Measurements from ENCODE around the gene EMC6. TPM values are rescaled to one million over a fixed set of nuclear protein-coding genes. Genes with fewer than 3 reads are reported as not detected.

EMC6 gene
- total and polyA plus RNA-seq, 2 of the 13 experiments (the other 11 are each of a cell fraction or from before 2014, with no cell fraction given) = 45.1 to 47.7 TPM

DNA sequence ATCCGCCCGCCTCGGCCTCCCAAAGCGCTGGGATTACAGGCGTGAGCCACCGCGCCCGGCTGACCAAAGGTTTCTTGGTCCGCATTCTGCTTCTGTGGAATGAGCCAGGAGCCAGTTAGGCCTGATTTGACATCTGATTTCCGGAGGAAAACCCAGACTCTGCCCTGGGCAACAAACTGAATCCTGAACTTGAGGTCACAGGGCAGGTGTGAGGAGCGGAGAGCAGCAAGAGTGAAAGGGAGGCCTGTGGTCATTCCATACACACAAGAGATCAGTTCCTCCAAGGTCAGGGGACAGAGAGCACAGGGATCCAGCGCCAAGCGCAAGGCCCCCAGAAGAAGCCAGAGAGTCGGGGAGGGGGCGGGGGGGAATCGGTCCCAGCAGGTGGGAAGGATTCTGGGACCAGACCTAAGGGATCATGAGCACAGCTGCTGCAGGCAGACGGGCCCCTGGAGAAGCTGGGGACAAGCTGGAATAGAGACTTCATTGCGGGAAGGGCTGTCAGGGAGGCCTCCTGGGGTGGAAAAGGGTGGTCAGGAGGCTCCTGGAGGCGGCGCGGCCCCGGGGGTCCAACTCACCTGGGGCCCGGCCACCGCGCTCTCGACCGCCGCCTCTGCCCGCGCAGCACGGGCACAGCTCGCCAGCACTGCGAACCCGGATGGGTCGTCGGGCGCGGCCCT is 33.0 kb upstream of the EMC6 start (continued):
- TF ChIP-seq EED (CRISPR knock-in tag; IDR thresholded peaks at IDR 0.05) = no peak
- no peak for TF ChIP-seq GATA4 (IDR thresholded peaks at IDR 0.05; ENCODE audit: borderline replicate concordance, low read depth)
- TF ChIP-seq PCBP1 (IDR thresholded peaks at IDR 0.05; ENCODE audit: borderline replicate concordance, low read depth, low read length) = no peak
- TF ChIP-seq FOSL2 (CRISPR knock-in tag; IDR thresholded peaks at IDR 0.05) = peak; percentile 33; the same call in 1 of the 2 replicates
- TF ChIP-seq ZNF235 (CRISPR knock-in tag; IDR thresholded peaks at IDR 0.05; ENCODE audit: borderline replicate concordance) = no peak
- TF ChIP-seq ZNF460 (CRISPR knock-in tag; IDR thresholded peaks at IDR 0.05; ENCODE audit: borderline replicate concordance) = peak; percentile 94
- TF ChIP-seq SMARCC2 (IDR thresholded peaks at IDR 0.05) = no peak
- TF ChIP-seq REXO4 (CRISPR knock-in tag; IDR thresholded peaks at IDR 0.05; ENCODE audit: borderline replicate concordance) = no peak
- TF ChIP-seq NFIB (CRISPR knock-in tag; IDR thresholded peaks at IDR 0.05; ENCODE audit: borderline replicate concordance) = no peak
- no peak for TF ChIP-seq MTA1 (CRISPR knock-in tag; IDR thresholded peaks at IDR 0.05; ENCODE audit: borderline replicate concordance)
- TF ChIP-seq, protein P1, sequence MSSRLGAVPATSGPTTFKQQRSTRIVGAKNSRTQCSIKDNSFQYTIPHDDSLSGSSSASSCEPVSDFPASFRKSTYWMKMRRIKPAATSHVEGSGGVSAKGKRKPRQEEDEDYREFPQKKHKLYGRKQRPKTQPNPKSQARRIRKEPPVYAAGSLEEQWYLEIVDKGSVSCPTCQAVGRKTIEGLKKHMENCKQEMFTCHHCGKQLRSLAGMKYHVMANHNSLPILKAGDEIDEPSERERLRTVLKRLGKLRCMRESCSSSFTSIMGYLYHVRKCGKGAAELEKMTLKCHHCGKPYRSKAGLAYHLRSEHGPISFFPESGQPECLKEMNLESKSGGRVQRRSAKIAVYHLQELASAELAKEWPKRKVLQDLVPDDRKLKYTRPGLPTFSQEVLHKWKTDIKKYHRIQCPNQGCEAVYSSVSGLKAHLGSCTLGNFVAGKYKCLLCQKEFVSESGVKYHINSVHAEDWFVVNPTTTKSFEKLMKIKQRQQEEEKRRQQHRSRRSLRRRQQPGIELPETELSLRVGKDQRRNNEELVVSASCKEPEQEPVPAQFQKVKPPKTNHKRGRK (CRISPR knock-in tag; IDR thresholded peaks at IDR 0.05) = 0 out of 2 replicates have a peak, but pooled peaks have one; percentile 5
- no peak for TF ChIP-seq KMT2B (CRISPR knock-in tag; IDR thresholded peaks at IDR 0.05)
- no peak for TF ChIP-seq GMEB2 (CRISPR knock-in tag; IDR thresholded peaks at IDR 0.05; ENCODE audit: low read depth)
- TF ChIP-seq CCDC6 (CRISPR knock-in tag; IDR thresholded peaks at IDR 0.05) = no peak
- peak; percentile 42 for TF ChIP-seq SKIL (CRISPR knock-in tag; IDR thresholded peaks at IDR 0.05; ENCODE audit: borderline replicate concordance)
- TF ChIP-seq RORA (CRISPR knock-in tag; IDR thresholded peaks at IDR 0.05) = no peak
- TF ChIP-seq ZNF709 (CRISPR knock-in tag; IDR thresholded peaks at IDR 0.05) = peak; percentile 38; the same call in 1 of the 2 replicates
- TF ChIP-seq, protein P2, sequence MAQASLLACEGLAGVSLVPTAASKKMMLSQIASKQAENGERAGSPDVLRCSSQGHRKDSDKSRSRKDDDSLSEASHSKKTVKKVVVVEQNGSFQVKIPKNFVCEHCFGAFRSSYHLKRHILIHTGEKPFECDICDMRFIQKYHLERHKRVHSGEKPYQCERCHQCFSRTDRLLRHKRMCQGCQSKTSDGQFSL (CRISPR knock-in tag; IDR thresholded peaks at IDR 0.05) = no peak
- TF ChIP-seq KDM5A (IDR thresholded peaks at IDR 0.05; ENCODE audit: borderline replicate concordance, low read length) = no peak
- 0 out of 2 replicates have a peak, but pooled peaks have one; percentile 38 for TF ChIP-seq ZNF547 (CRISPR knock-in tag; IDR thresholded peaks at IDR 0.05)
- no peak for TF ChIP-seq ZNF382 (CRISPR knock-in tag; IDR thresholded peaks at IDR 0.05; ENCODE audit: borderline replicate concordance)

All from HepG2 (cell line).